C4-2B (cell line): Measurements from ENCODE around the gene RASA3.

ENCODE experiments used
- CTCF ChIP-seq: fragments of 450-650 bp; conservative IDR thresholded peaks from 2 replicates; pipeline ENCODE4 v1.5.1; 2017; ENCODE audit warnings: mild to moderate bottlenecking
- ZFX ChIP-seq: fragments of 450-650 bp; IDR thresholded peaks from 2 replicates; pipeline ENCODE4 v1.6.1; 2017

DNA sequence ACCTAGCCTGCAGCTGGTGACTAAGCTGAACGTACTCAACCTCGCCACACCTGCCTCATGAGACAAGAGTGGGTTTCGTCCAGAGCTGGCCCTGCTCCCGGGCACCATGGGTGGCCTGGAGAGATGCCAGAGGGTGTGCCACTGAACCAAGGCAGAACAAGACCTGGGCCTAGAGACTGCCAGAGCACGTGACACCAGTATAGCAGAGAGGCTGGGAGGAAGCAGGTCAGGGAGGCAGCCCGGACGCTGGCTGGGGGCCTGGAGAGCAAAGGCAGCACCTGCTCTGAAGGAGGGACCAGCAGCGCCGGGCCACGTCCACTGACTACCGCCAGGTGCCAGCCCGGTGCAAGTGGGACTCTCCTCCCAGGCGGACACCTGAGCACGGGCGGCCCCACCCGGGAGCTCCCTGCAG is 151.2 kb downstream of the RASA3 start:
- TF ChIP-seq CTCF (no peak), ZFX (no peak)
